C4-2B (cell line): Measurements from ENCODE around the gene CKS1B.

Experiments
- ZFX ChIP-seq: fragments of 450-650 bp; IDR thresholded peaks from 2 replicates; pipeline ENCODE4 v1.6.1; 2017
- TF ChIP-seq, protein P1 (sequence below): fragments of 450-650 bp; conservative IDR thresholded peaks from 2 replicates; pipeline ENCODE4 v1.5.1; 2017; ENCODE audit warnings: mild to moderate bottlenecking

DNA sequence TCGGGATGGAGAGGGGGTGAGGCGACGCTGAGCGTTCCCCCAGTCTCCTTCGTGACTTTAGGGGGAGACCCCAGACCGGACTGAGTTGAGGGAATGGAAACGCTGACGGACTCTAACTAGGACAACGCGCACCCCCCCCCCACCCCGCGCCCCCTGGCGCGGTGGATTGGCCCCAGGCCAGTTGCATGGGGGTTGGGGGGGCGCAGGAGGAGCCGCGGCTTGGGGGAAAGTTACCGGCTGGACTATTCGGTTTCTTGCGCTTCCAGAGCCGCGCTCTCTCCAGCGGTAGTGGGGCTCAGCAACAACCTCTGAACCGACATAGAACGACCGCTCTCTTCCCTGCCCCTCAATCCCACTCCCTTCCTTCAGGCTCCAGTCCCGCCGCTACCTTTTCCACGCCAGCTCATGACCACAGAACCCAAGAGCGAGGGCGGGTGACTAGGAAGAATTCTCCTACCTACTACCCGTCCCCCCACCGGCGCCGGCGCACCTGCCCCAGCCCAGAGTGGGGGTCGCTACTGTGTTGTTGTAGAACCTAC is 28.8 kb downstream of the CKS1B start:
- TF ChIP-seq, protein P1, sequence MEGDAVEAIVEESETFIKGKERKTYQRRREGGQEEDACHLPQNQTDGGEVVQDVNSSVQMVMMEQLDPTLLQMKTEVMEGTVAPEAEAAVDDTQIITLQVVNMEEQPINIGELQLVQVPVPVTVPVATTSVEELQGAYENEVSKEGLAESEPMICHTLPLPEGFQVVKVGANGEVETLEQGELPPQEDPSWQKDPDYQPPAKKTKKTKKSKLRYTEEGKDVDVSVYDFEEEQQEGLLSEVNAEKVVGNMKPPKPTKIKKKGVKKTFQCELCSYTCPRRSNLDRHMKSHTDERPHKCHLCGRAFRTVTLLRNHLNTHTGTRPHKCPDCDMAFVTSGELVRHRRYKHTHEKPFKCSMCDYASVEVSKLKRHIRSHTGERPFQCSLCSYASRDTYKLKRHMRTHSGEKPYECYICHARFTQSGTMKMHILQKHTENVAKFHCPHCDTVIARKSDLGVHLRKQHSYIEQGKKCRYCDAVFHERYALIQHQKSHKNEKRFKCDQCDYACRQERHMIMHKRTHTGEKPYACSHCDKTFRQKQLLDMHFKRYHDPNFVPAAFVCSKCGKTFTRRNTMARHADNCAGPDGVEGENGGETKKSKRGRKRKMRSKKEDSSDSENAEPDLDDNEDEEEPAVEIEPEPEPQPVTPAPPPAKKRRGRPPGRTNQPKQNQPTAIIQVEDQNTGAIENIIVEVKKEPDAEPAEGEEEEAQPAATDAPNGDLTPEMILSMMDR: no peak
- TF ChIP-seq ZFX: no peak
